Head of caudate nucleus (tissue), 42 donors: ENCODE measurements around the gene CAMK2G.

Experiments used
- DNase-seq, 42 donors: peaks; one replicate each; pipeline versions ENCODE4 v3.0.0 to v3.0.0-alpha.2; 2020 to 2021; ENCODE audit warnings: mixed read lengths in 7 of 42
- intact Hi-C: fragments of 100-400 bp; cut with DNase I; formaldehyde crosslinking; loops from one replicate; pipeline ENCODE4 v1.15.0; 2022

CAMK2G gene

GRCh38 chr10:73868655-73869195, 5.6 kb downstream of the CAMK2G start:
- intact Hi-C loops = no loop called here
- DNase-seq = no peak

- no peak for DNase-seq
- intact Hi-C loops = no loop called here
These were observed 6.3 kb downstream of the CAMK2G start for GRCh38 chr10:73867871-73868631.

GRCh38 chr10:73867126-73867807, 7.1 kb downstream of the CAMK2G start:
- DNase-seq = no peak
- intact Hi-C loops = no loop called here

GRCh38 chr10:73866621-73867020, 7.7 kb downstream of the CAMK2G start:
- DNase-seq = no peak
- intact Hi-C loops = no loop called here

- intact Hi-C loops = no loop called here
- DNase-seq = peak in 8 of 42 donors; percentile 20 to 55 (median 32)
These were observed 8.6 kb downstream of the CAMK2G start for GRCh38 chr10:73865459-73866442.

GRCh38 chr10:73865107-73865458, 9.3 kb downstream of the CAMK2G start:
- no peak for DNase-seq
- intact Hi-C loops = no loop called here

- no peak for DNase-seq
- intact Hi-C loops = no loop called here
These were observed 10.1 kb downstream of the CAMK2G start for GRCh38 chr10:73864229-73864628.

- DNase-seq = no peak
These were observed 11.1 kb downstream of the CAMK2G start for GRCh38 chr10:73863039-73863817.

GRCh38 chr10:73862011-73862410, 12.3 kb downstream of the CAMK2G start:
- intact Hi-C loops = no loop called here
- no peak for DNase-seq

More at GRCh38 chr10:73863039-73863817, 11.1 kb downstream of the CAMK2G start:
- intact Hi-C loops = no loop called here

GRCh38 chr10:73859784-73860491, 14.4 kb downstream of the CAMK2G start:
- intact Hi-C loops = no loop called here

GRCh38 chr10:73859428-73859783, 14.9 kb downstream of the CAMK2G start:
- intact Hi-C loops = no loop called here
- no peak for DNase-seq

More at GRCh38 chr10:73859784-73860491, 14.4 kb downstream of the CAMK2G start:
- peak in 25 of 42 donors; percentile 17 to 78 (median 45) for DNase-seq

- intact Hi-C loops = no loop called here
- no peak for DNase-seq
These were observed 15.5 kb downstream of the CAMK2G start for GRCh38 chr10:73858750-73859427.

- DNase-seq = peak in 8 of 42 donors; percentile 24 to 58 (median 40)
- intact Hi-C loops = no loop called here
These were observed 16.2 kb downstream of the CAMK2G start for GRCh38 chr10:73858013-73858708.

GRCh38 chr10:73857446-73857845, 16.9 kb downstream of the CAMK2G start:
- intact Hi-C loops = no loop called here
- DNase-seq = no peak

GRCh38 chr10:73856261-73856660, 18.1 kb downstream of the CAMK2G start:
- intact Hi-C loops = no loop called here
- DNase-seq = no peak

- DNase-seq = no peak
These were observed 18.9 kb downstream of the CAMK2G start for GRCh38 chr10:73855413-73855812.

GRCh38 chr10:73854310-73854709, 20.0 kb downstream of the CAMK2G start:
- no peak for DNase-seq

More at GRCh38 chr10:73855413-73855812, 18.9 kb downstream of the CAMK2G start:
- intact Hi-C loops = no loop called here

More at GRCh38 chr10:73854310-73854709, 20.0 kb downstream of the CAMK2G start:
- intact Hi-C loops = no loop called here
